Posterior vena cava (tissue), 2 donors: Measurements from ENCODE around the gene RAD51AP2. TPM values are rescaled to one million over a fixed set of nuclear protein-coding genes. Genes with fewer than 3 reads are reported as not detected.

Experiments used
- DNase-seq: peaks from one replicate; pipeline ENCODE4 v3.0.0-alpha.2; 2020; ENCODE audit warnings: low spot score
- intact Hi-C, 2 donors: fragments of 100-400 bp; cut with DNase I; formaldehyde crosslinking; loops; one replicate each; pipeline versions ENCODE4 v1.14.1 to v1.14.2; 2022 to 2023
- total RNA-seq, 2 donors: library from RNA; stranded (reverse); fragmentation: NEBNext Ultra II Directional; extraction: Animal tissue kit (Norgen Biotek cat#: 25700); gene quantifications; one replicate each; pipeline ENCODE4 v1.2.1, GENCODE V29; 2021
- donor health status: DM: yes; HTN: yes; CAD: no.
- donor health status: DM: yes; HTN: yes; CAD: no.

RAD51AP2 gene
- total RNA-seq, 2 donors from 2014 or later: not detected

DNA sequence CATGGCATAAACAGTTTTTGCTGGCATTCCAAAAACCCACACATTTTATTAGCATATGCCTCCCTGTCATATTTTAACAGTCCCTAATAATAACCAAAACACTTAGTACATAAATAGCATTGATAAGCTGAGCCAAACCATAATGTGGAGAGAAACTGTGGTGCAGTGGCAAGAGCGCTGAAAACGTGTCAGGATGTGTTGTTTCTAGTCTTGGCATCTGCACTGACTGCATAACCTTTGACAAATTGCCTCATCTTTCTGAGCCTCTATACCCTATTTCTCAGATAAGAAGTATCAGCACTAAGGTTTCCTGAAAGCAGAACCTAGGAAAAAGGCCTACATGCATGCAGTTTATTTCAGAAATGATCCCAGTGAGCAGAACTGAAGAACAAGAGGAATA, 41.4 kb downstream of the RAD51AP2 start:
- no peak for DNase-seq
- intact Hi-C loops: no loop called here

DNA sequence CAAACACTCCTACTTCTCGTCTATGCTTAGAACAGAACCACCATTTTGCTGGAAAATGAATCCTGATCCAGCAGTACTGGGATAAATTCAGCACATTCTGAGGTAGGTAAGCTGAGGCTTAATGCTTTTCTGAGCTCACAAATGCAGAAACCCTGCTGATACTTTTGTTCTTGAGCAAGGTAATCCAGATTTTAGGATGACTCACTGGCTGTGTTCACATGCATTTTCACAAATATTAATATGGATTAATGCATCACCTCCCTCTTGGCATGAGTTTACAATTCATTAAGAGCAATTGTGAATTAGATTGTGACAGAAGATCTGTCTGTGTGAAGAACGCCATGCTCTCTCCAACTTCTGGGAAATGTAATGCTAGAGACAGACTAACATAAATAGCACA, 42.2 kb downstream of the RAD51AP2 start:
- DNase-seq: no peak
- intact Hi-C loops: no loop called here

- no peak for DNase-seq
- intact Hi-C loops: no loop called here
Measured at GRCh38 chr2:17475286-17475685, 43.0 kb downstream of the RAD51AP2 start.

- DNase-seq: no peak
- intact Hi-C loops: no loop called here
Measured at GRCh38 chr2:17471979-17472378, 46.3 kb downstream of the RAD51AP2 start.

- DNase-seq: no peak
- intact Hi-C loops: no loop called here
Measured at GRCh38 chr2:17470855-17471641, 47.2 kb downstream of the RAD51AP2 start.

DNA sequence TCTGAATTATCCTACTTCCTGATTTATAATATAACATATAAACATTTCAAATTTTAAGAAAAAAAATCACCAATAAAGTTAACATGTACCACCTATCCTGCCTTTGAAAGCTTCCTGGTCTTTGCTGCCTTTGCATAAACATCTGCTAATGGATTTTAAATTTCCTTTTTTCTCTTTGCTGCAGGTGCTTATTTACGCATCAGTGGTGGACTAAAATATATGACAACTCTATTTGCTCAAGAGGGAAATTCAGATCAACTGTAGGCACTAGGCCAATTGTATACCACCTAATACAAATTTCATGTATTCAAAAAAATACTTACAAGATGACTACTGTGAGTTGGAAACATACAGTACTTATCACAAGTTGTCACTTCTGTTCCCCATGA, 57.2 kb downstream of the RAD51AP2 start:
- intact Hi-C loops: no loop called here

More for the DNA sequence above, 57.2 kb downstream of the RAD51AP2 start:
- no peak for DNase-seq

Other genes with a start within 250 kb of the RAD51AP2 start
- gene VSNL1, start 22.3 kb upstream of the RAD51AP2 start, total RNA-seq: not detected
- gene SMC6, start 235.4 kb upstream of the RAD51AP2 start, total RNA-seq: 10 to 100 TPM; 10.5 to 13.8 TPM
- gene GEN1, start 235.7 kb upstream of the RAD51AP2 start, total RNA-seq: 1 to 10 TPM; 3.1 to 3.5 TPM